GM23338 (cell line): ENCODE measurements around the gene MPHOSPH9. TPM values are rescaled to one million over a fixed set of nuclear protein-coding genes. Genes with fewer than 3 reads are reported as not detected.

ENCODE experiments used
- ATAC-seq: fragments of 200-7000 bp; cut with Tn5 transposase; 3 replicates; pipeline ENCODE4 v1.9.1; 2020
- DNase-seq: peaks from one replicate; pipeline ENCODE4 v3.0.0-alpha.2; 2015; ENCODE audit warnings: low spot score
- H2AFZ ChIP-seq: fragments of 200-600 bp; sonication (generic); 2 replicates; pipeline ENCODE4 v1.8.0; 2016; ENCODE audit warnings: antibody characterized with exemption, mild to moderate bottlenecking, moderate library complexity
- H3F3A ChIP-seq: fragments of 200-600 bp; sonication (generic); replicated peaks from 2 replicates; pipeline ENCODE4 v1.8.0; 2017; ENCODE audit warnings: antibody characterized with exemption, mixed run types, low read depth
- H3K27ac ChIP-seq: fragments of 200-600 bp; sonication (generic); 2 replicates; pipeline ENCODE4 v1.6.1; 2016; ENCODE audit warnings: low read depth
- H3K27me3 ChIP-seq: fragments of 200-600 bp; sonication (generic); 2 replicates; pipeline ENCODE4 v1.8.0; 2016; ENCODE audit warnings: mild to moderate bottlenecking, mixed run types, moderate library complexity; ENCODE audit not compliant: insufficient read depth
- H3K36me3 ChIP-seq: fragments of 200-600 bp; sonication (generic); 2 replicates; pipeline ENCODE4 v1.8.0; 2016; ENCODE audit warnings: mild to moderate bottlenecking; ENCODE audit not compliant: insufficient read depth
- H3K4me1 ChIP-seq: fragments of 200-600 bp; sonication (generic); 2 replicates; pipeline ENCODE4 v1.8.0; 2016; ENCODE audit warnings: mild to moderate bottlenecking, moderate library complexity; ENCODE audit not compliant: insufficient read depth
- H3K4me2 ChIP-seq: fragments of 200-600 bp; sonication (generic); 2 replicates; pipeline ENCODE4 v1.7.1; 2017; ENCODE audit warnings: mixed run types
- H3K4me3 ChIP-seq: fragments of 200-600 bp; sonication (generic); 2 replicates; pipeline ENCODE4 v1.6.1; 2016; ENCODE audit warnings: mixed run types
- H3K79me2 ChIP-seq: fragments of 200-600 bp; sonication (generic); replicated peaks from 2 replicates; pipeline ENCODE4 v1.8.0; 2017; ENCODE audit warnings: mild to moderate bottlenecking; ENCODE audit not compliant: insufficient read depth
- H3K9me2 ChIP-seq: fragments of 200-600 bp; sonication (generic); 2 replicates; pipeline ENCODE4 v1.8.0; 2017; ENCODE audit not compliant: insufficient read depth
- H4K20me1 ChIP-seq: fragments of 200-600 bp; sonication (generic); replicated peaks from 2 replicates; pipeline ENCODE4 v1.8.0; 2017; ENCODE audit warnings: mild to moderate bottlenecking; ENCODE audit not compliant: insufficient read depth
- H3K27ac Mint-ChIP-seq: 2 replicates; pipeline ENCODE4 v1.8.0; 2020; ENCODE audit warnings: inconsistent platforms, mild to moderate bottlenecking, moderate library complexity, mixed read lengths
- H3K27me3 Mint-ChIP-seq: 3 replicates; pipeline ENCODE4 v1.8.0; 2022; ENCODE audit warnings: low read depth, mild to moderate bottlenecking, moderate library complexity, mixed read lengths, inconsistent platforms; ENCODE audit not compliant: insufficient read depth, poor library complexity
- H3K36me3 Mint-ChIP-seq: 3 replicates; pipeline ENCODE4 v1.8.0; 2021; ENCODE audit warnings: low read depth, mild to moderate bottlenecking, inconsistent platforms, moderate library complexity, mixed read lengths
- H3K4me1 Mint-ChIP-seq: 3 replicates; pipeline ENCODE4 v1.8.0; 2020; ENCODE audit warnings: mild to moderate bottlenecking, inconsistent platforms, mixed read lengths
- H3K4me3 Mint-ChIP-seq: 3 replicates; pipeline ENCODE4 v1.8.0; 2021; ENCODE audit warnings: moderate library complexity, mild to moderate bottlenecking, inconsistent platforms, mixed read lengths
- H3K9me3 Mint-ChIP-seq: 3 replicates; pipeline ENCODE4 v1.8.0; 2020; ENCODE audit warnings: moderate library complexity, mild to moderate bottlenecking, inconsistent platforms, mixed read lengths
- CREB1 ChIP-seq: fragments of 250-450 bp; sonication (Bioruptor Pico); IDR thresholded peaks from 2 replicates; pipeline ENCODE4 v1.5.0; 2020; ENCODE audit warnings: low read depth, mild to moderate bottlenecking, moderate library complexity
- NANOG ChIP-seq: IDR thresholded peaks from 2 replicates; pipeline ENCODE4 v1.6.1; 2016; ENCODE audit warnings: antibody characterized with exemption, borderline replicate concordance
- polyA plus RNA-seq: library from polyadenylated mRNA; unstranded; fragments of >200 nt; fragmentation: Nextera tagmentation; extraction: Ambion mirVana; gene quantifications from 2 replicates; pipeline ENCODE4 v1.2.1, GENCODE V29; 2016
- total RNA-seq: library from RNA; depleted of rRNA; stranded (reverse); fragments of >200 nt; shearing (Covaris generic); gene quantifications from 2 replicates; pipeline ENCODE4 v1.2.3, GENCODE V29; 2014
- TF ChIP-seq, protein P1 (sequence below): fragments of 250-450 bp; sonication (Bioruptor Pico); IDR thresholded peaks from 2 replicates; pipeline ENCODE4 v1.5.0; 2020; ENCODE audit warnings: mild to moderate bottlenecking, moderate library complexity
- TF ChIP-seq, protein P2 (sequence below), 2 experiments: fragments of 200-600 bp in 1 of 2; sonication (generic) in 1 of 2; conservative IDR thresholded peaks; 2 replicates each; pipeline versions ENCODE4 v1.5.1 to v1.6.1; 2016 to 2017; ENCODE audit warnings: antibody characterized with exemption in 2 of 2, low read depth in 2 of 2, mild to moderate bottlenecking in 2 of 2, moderate library complexity in 1 of 2
- TF ChIP-seq, protein P3 (sequence below): IDR thresholded peaks from one replicate; pipeline ENCODE4 v1.6.1; 2018; ENCODE audit warnings: antibody characterized with exemption; ENCODE audit not compliant: unreplicated experiment

The MPHOSPH9 gene
- total and polyA plus RNA-seq, 2 experiments from 2014 or later: 30.5 to 77.9 TPM

DNA sequence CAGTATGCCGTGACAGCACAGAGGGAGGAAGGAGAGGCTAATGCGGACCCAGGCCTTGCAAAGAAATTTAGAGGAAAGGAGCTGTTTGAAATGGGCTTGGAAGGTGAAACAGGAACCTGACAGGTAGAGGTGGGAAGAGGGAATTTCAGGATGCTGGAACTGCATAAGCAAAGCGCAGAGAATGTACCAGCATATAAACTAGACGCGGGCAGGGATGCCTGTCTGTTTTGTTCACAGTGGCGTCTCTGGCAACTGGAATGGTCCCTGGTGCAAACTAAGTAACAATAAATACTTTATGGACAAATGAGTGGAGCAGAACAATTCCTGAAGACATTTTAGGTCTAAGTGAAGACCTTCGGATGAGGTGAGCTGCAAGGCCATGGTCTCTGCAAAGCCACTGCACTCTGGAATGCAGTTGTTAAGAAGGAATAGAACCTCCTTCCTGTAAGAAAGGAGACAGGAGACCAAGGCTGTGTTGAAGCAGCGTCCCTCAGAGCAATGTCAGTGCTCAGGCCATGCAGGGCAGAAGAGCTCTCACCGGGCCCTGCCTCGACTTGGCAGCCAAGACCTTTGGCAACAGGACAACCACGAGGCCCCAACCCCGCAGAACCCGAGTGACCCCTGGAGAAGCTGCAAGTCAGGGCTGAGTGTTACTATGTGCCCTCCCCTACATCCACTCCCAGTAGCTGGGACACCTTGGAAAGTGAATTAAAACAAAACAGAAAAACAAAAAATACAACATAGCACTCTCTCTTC is 124.8 kb downstream of the MPHOSPH9 start:
- Mint-ChIP-seq H3K36me3 (no peaks in the 10 kb centered on the region; the same call in 2 of the 3 replicates), H3K4me1 (peaks cover 37% of the 10 kb centered on the region), H3K27me3 (peaks cover 8% of the 10 kb centered on the region), H3K27ac (no peak overlapping the region), H3K9me3 (no peaks in the 10 kb centered on the region), H3K4me3 (no peak overlapping the region)
- Histone ChIP-seq H2AFZ (no peak overlapping the region), H4K20me1 (no peaks in the 10 kb centered on the region), H3K9me2 (no peaks in the 10 kb centered on the region), H3K36me3 (no peaks in the 10 kb centered on the region), H3K27ac (no peak overlapping the region), H3F3A (no peaks in the 10 kb centered on the region; the same call in 1 of the 2 replicates), H3K4me3 (no peak overlapping the region), H3K4me1 (peaks cover 31% of the 10 kb centered on the region), H3K27me3 (no peaks in the 10 kb centered on the region), H3K79me2 (no peaks in the 10 kb centered on the region), H3K4me2 (no peak overlapping the region)
- no peak for DNase-seq
- ATAC-seq: no peak
- TF ChIP-seq, protein P1, sequence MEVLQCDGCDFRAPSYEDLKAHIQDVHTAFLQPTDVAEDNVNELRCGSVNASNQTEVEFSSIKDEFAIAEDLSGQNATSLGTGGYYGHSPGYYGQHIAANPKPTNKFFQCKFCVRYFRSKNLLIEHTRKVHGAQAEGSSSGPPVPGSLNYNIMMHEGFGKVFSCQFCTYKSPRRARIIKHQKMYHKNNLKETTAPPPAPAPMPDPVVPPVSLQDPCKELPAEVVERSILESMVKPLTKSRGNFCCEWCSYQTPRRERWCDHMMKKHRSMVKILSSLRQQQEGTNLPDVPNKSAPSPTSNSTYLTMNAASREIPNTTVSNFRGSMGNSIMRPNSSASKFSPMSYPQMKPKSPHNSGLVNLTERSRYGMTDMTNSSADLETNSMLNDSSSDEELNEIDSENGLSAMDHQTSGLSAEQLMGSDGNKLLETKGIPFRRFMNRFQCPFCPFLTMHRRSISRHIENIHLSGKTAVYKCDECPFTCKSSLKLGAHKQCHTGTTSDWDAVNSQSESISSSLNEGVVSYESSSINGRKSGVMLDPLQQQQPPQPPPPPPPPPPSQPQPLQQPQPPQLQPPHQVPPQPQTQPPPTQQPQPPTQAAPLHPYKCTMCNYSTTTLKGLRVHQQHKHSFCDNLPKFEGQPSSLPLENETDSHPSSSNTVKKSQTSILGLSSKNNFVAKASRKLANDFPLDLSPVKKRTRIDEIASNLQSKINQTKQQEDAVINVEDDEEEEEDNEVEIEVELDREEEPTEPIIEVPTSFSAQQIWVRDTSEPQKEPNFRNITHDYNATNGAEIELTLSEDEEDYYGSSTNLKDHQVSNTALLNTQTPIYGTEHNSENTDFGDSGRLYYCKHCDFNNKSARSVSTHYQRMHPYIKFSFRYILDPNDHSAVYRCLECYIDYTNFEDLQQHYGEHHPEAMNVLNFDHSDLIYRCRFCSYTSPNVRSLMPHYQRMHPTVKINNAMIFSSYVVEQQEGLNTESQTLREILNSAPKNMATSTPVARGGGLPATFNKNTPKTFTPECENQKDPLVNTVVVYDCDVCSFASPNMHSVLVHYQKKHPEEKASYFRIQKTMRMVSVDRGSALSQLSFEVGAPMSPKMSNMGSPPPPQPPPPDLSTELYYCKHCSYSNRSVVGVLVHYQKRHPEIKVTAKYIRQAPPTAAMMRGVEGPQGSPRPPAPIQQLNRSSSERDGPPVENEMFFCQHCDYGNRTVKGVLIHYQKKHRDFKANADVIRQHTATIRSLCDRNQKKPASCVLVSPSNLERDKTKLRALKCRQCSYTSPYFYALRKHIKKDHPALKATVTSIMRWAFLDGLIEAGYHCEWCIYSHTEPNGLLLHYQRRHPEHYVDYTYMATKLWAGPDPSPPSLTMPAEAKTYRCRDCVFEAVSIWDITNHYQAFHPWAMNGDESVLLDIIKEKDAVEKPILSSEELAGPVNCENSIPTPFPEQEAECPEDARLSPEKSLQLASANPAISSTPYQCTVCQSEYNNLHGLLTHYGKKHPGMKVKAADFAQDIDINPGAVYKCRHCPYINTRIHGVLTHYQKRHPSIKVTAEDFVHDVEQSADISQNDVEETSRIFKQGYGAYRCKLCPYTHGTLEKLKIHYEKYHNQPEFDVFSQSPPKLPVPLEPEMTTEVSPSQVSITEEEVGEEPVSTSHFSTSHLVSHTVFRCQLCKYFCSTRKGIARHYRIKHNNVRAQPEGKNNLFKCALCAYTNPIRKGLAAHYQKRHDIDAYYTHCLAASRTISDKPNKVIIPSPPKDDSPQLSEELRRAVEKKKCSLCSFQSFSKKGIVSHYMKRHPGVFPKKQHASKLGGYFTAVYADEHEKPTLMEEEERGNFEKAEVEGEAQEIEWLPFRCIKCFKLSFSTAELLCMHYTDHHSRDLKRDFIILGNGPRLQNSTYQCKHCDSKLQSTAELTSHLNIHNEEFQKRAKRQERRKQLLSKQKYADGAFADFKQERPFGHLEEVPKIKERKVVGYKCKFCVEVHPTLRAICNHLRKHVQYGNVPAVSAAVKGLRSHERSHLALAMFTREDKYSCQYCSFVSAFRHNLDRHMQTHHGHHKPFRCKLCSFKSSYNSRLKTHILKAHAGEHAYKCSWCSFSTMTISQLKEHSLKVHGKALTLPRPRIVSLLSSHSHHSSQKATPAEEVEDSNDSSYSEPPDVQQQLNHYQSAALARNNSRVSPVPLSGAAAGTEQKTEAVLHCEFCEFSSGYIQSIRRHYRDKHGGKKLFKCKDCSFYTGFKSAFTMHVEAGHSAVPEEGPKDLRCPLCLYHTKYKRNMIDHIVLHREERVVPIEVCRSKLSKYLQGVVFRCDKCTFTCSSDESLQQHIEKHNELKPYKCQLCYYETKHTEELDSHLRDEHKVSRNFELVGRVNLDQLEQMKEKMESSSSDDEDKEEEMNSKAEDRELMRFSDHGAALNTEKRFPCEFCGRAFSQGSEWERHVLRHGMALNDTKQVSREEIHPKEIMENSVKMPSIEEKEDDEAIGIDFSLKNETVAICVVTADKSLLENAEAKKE: no peak
- TF ChIP-seq, protein P2, sequence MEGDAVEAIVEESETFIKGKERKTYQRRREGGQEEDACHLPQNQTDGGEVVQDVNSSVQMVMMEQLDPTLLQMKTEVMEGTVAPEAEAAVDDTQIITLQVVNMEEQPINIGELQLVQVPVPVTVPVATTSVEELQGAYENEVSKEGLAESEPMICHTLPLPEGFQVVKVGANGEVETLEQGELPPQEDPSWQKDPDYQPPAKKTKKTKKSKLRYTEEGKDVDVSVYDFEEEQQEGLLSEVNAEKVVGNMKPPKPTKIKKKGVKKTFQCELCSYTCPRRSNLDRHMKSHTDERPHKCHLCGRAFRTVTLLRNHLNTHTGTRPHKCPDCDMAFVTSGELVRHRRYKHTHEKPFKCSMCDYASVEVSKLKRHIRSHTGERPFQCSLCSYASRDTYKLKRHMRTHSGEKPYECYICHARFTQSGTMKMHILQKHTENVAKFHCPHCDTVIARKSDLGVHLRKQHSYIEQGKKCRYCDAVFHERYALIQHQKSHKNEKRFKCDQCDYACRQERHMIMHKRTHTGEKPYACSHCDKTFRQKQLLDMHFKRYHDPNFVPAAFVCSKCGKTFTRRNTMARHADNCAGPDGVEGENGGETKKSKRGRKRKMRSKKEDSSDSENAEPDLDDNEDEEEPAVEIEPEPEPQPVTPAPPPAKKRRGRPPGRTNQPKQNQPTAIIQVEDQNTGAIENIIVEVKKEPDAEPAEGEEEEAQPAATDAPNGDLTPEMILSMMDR (conservative IDR thresholded peaks at IDR 0.05; ENCODE audit: low read depth in 2 of 2): no peak
- no peak for TF ChIP-seq NANOG
- TF ChIP-seq, protein P3, sequence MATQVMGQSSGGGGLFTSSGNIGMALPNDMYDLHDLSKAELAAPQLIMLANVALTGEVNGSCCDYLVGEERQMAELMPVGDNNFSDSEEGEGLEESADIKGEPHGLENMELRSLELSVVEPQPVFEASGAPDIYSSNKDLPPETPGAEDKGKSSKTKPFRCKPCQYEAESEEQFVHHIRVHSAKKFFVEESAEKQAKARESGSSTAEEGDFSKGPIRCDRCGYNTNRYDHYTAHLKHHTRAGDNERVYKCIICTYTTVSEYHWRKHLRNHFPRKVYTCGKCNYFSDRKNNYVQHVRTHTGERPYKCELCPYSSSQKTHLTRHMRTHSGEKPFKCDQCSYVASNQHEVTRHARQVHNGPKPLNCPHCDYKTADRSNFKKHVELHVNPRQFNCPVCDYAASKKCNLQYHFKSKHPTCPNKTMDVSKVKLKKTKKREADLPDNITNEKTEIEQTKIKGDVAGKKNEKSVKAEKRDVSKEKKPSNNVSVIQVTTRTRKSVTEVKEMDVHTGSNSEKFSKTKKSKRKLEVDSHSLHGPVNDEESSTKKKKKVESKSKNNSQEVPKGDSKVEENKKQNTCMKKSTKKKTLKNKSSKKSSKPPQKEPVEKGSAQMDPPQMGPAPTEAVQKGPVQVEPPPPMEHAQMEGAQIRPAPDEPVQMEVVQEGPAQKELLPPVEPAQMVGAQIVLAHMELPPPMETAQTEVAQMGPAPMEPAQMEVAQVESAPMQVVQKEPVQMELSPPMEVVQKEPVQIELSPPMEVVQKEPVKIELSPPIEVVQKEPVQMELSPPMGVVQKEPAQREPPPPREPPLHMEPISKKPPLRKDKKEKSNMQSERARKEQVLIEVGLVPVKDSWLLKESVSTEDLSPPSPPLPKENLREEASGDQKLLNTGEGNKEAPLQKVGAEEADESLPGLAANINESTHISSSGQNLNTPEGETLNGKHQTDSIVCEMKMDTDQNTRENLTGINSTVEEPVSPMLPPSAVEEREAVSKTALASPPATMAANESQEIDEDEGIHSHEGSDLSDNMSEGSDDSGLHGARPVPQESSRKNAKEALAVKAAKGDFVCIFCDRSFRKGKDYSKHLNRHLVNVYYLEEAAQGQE: no peak
- no peak for TF ChIP-seq CREB1 (CRISPR knock-in tag)
